Type B pancreatic cell (in vitro differentiated cells): ENCODE data around the gene PLAU. TPM values are rescaled to one million over a fixed set of nuclear protein-coding genes. Genes with fewer than 3 reads are reported as not detected.

Experiments
- DNase-seq: peaks from one replicate; pipeline ENCODE4 v3.0.0; 2021; ENCODE audit warnings: mixed read lengths; ENCODE audit not compliant: unreplicated experiment; ENCODE audit errors: extremely low spot score
- H3K27ac Mint-ChIP-seq: 2 replicates; pipeline ENCODE4 v1.8.0; 2021; ENCODE audit warnings: mild to moderate bottlenecking, mixed read lengths
- H3K27me3 Mint-ChIP-seq: 2 replicates; pipeline ENCODE4 v1.8.0; 2021; ENCODE audit warnings: mixed read lengths
- H3K36me3 Mint-ChIP-seq: 2 replicates; pipeline ENCODE4 v1.8.0; 2021; ENCODE audit warnings: mixed read lengths
- H3K4me1 Mint-ChIP-seq: one replicate; pipeline ENCODE4 v1.8.0; 2021; ENCODE audit warnings: mixed read lengths; ENCODE audit not compliant: unreplicated experiment
- H3K4me3 Mint-ChIP-seq: 2 replicates; pipeline ENCODE4 v1.8.0; 2021; ENCODE audit warnings: mild to moderate bottlenecking, mixed read lengths
- H3K9me3 Mint-ChIP-seq: 2 replicates; pipeline ENCODE4 v1.8.0; 2021; ENCODE audit warnings: mixed read lengths
- total RNA-seq: library from RNA; stranded (reverse); gene quantifications from 2 replicates; pipeline ENCODE4 v1.2.1, GENCODE V29; 2021; ENCODE audit warnings: low replicate concordance
- TF ChIP-seq, protein P1 (sequence below): fragments of 200-600 bp; sonication (generic); conservative IDR thresholded peaks from 2 replicates; pipeline ENCODE4 v1.5.0; 2021; ENCODE audit warnings: antibody characterized with exemption, mild to moderate bottlenecking

PLAU gene
- total RNA-seq, 1 donor from 2014 or later, result 3.5 TPM

DNA sequence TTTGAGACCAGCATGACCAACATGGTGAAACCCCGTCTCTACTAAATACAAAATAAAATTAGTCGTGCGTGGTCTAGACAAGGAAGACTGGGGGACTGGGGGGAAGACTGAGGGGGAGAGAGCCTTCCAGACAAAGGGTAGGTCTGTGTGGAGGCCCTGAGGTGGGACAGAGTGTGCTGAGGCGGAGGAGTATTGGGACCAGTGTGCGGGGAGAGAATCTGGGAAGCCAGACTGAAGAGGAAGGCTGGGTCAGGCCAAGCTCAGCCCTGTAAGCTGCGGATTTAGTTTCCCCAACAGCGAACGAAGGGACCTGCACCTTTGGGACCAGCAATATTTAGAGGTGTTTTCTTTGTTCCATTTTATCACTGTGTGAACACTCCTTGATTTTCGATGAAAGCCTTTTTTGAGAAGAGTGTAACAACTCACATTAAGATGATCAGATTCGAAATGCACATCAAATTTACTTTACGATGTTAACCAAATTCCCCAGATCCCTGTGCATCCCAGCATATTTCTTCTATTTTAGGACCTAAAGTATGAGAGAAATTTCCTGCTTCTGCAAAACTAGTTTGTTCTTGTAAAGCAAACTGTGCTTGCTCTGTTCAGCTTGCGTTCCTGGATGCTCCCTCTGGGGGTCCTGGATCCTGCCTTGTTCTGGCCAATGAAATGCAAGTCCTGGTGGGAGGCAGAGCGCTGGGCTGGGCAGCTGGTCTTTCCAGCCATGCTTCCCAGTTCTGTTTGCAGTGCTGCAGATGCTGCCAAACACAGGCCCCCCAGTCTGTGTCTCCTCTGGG, 39.4 kb downstream of the PLAU start:
- TF ChIP-seq, protein P1, sequence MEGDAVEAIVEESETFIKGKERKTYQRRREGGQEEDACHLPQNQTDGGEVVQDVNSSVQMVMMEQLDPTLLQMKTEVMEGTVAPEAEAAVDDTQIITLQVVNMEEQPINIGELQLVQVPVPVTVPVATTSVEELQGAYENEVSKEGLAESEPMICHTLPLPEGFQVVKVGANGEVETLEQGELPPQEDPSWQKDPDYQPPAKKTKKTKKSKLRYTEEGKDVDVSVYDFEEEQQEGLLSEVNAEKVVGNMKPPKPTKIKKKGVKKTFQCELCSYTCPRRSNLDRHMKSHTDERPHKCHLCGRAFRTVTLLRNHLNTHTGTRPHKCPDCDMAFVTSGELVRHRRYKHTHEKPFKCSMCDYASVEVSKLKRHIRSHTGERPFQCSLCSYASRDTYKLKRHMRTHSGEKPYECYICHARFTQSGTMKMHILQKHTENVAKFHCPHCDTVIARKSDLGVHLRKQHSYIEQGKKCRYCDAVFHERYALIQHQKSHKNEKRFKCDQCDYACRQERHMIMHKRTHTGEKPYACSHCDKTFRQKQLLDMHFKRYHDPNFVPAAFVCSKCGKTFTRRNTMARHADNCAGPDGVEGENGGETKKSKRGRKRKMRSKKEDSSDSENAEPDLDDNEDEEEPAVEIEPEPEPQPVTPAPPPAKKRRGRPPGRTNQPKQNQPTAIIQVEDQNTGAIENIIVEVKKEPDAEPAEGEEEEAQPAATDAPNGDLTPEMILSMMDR, result no peak
- Mint-ChIP-seq H3K4me3 (no peak overlapping the region), H3K9me3 (no peaks in the 10 kb centered on the region), H3K36me3 (no peaks in the 10 kb centered on the region), H3K27ac (no peak overlapping the region), H3K4me1 (peaks cover 7% of the 10 kb centered on the region), H3K27me3 (no peaks in the 10 kb centered on the region)
- DNase-seq, result no peak

DNA sequence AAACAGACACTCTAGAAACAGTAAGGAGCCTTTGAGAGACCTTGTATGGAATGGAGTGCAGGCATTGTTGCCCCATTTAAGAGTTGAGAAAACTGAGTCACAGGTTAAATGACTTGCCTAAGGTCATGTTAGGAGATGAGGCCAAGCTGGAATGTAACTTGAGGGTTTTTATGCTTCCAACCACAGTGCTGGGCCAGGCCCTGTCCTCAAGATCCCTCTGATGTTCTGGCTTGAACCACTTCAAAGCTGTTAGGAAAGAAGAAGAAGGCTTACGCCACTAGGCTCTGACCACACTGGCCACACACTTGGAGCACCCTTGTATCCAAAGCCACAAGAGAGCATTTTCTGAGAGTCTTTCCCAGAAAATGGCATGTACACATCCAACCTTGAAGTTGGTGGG, 42.7 kb downstream of the PLAU start:
- no peak for DNase-seq
- Mint-ChIP-seq H3K4me1 (peaks cover 14% of the 10 kb centered on the region), H3K36me3 (no peaks in the 10 kb centered on the region), H3K27me3 (no peaks in the 10 kb centered on the region), H3K4me3 (no peak overlapping the region), H3K27ac (no peak overlapping the region), H3K9me3 (no peaks in the 10 kb centered on the region)
- TF ChIP-seq, protein P1, result no peak

GRCh38 chr10:73954737-73955136, 43.8 kb downstream of the PLAU start:
- no peaks in the 10 kb centered on the region for H3K36me3 Mint-ChIP-seq
- H3K27me3 Mint-ChIP-seq, result no peaks in the 10 kb centered on the region
- no peak overlapping the region for H3K4me3 Mint-ChIP-seq
- peaks cover 17% of the 10 kb centered on the region for H3K4me1 Mint-ChIP-seq
- DNase-seq, result no peak
- TF ChIP-seq, protein P1, result no peak
- H3K27ac Mint-ChIP-seq, result no peak overlapping the region
- H3K9me3 Mint-ChIP-seq, result no peaks in the 10 kb centered on the region

GRCh38 chr10:73955719-73956118, 44.8 kb downstream of the PLAU start:
- peaks cover 20% of the 10 kb centered on the region for H3K4me1 Mint-ChIP-seq
- H3K36me3 Mint-ChIP-seq, result no peaks in the 10 kb centered on the region
- H3K27me3 Mint-ChIP-seq, result no peaks in the 10 kb centered on the region
- H3K9me3 Mint-ChIP-seq, result no peaks in the 10 kb centered on the region
- H3K27ac Mint-ChIP-seq, result no peak overlapping the region
- H3K4me3 Mint-ChIP-seq, result no peak overlapping the region
- TF ChIP-seq, protein P1, result no peak
- no peak for DNase-seq

DNA sequence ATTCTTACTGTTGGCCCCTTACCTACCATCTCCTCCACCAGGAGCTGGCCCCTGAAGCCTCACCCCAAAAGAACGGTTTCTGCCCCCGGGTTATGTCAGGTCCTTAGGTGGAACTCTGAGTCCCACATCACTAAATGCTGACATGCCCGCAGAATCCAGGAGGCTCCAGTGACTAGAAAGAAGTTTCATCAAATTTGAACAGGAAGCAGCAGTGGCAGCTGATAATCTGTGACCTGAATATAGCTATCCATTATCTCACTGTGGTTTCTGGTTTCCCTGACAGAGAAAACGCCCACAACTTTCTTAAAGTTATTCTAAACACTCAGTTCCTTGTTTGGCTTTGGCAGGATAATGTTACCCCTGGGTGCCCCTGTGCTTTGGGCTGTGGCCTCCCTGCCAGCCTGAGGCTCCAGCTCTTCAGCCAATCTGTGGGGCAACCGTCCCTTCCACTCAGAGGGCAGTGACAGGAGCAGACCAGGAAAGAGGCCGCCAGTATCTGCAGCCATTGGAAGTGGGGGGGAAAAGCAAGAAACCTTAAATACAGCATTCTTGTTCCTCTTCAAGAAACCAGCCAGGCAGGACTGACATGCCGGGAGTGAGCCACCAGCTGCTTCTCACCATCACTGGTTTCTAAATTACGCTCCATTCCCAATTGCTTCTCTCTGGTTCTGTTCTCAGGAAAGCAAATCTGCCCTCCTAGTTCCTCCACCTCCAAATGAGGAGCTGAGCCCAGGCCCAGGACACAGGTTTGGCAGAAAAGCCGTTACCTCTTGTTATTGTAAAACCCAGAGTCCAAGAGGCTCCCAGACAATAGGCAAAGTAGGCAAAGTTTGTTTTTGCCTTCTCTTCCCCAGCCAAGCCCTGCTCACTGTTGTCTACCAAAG, 45.8 kb downstream of the PLAU start:
- Mint-ChIP-seq H3K27ac (peak overlapping the region; percentile 98), H3K9me3 (no peaks in the 10 kb centered on the region), H3K36me3 (no peaks in the 10 kb centered on the region), H3K4me1 (peaks cover 20% of the 10 kb centered on the region), H3K4me3 (peak overlapping the region; percentile 81), H3K27me3 (no peaks in the 10 kb centered on the region)
- DNase-seq, result no peak
- TF ChIP-seq, protein P1, result no peak
